Measurements from ENCODE around the gene AMDHD2.

AMDHD2 gene, protein sequence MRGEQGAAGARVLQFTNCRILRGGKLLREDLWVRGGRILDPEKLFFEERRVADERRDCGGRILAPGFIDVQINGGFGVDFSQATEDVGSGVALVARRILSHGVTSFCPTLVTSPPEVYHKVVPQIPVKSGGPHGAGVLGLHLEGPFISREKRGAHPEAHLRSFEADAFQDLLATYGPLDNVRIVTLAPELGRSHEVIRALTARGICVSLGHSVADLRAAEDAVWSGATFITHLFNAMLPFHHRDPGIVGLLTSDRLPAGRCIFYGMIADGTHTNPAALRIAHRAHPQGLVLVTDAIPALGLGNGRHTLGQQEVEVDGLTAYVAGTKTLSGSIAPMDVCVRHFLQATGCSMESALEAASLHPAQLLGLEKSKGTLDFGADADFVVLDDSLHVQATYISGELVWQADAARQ

DNA sequence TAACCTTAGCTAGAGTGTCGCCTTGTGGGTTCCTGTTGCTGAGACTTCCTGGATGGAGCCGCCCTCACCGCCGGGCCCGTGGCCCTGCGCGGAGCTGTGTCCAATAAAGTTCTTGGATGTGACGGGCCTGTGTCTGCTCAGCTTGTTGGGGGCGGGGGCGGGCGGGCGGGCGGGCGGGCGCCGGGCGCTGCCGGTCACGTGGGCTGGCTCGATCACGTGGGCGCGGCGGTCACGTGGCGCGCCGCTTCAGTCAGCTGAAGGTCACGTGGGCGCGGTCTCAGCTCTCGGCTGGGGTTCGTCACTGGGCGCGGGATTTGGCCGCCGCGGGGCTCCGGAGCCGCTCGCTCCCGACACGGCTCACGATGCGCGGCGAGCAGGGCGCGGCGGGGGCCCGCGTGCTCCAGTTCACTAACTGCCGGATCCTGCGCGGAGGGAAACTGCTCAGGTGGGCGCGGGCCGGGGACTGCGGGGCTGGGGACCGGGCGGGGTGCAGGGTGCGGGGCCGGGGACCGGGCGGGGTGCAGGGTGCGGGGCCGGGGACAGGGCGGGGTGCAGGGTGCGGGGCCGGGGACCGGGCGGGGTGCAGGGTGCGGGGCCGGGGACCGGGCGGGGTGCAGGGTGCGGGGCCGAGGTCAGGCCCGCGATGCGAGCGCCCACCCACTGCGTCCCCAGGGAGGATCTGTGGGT is at the start of gene AMDHD2:
TSS of gene AMDHD2 (plus strand) at position 275 of the 687 bp plus-strand sequence. CDS start at position 363, 88 bp downstream.
- peak; percentile 95 for TF ChIP-seq MYC (IDR thresholded peaks at IDR 0.05; ENCODE audit: low read depth, low read length)
- TF ChIP-seq, protein P1, sequence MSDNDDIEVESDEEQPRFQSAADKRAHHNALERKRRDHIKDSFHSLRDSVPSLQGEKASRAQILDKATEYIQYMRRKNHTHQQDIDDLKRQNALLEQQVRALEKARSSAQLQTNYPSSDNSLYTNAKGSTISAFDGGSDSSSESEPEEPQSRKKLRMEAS (IDR thresholded peaks at IDR 0.05; ENCODE audit: low read depth, low read length), result peak; percentile 99
- peak; percentile 65 for TF ChIP-seq POLR2A (IDR thresholded peaks at IDR 0.05; ENCODE audit: extremely low read depth, insufficient read length)
- TF ChIP-seq, protein P2, sequence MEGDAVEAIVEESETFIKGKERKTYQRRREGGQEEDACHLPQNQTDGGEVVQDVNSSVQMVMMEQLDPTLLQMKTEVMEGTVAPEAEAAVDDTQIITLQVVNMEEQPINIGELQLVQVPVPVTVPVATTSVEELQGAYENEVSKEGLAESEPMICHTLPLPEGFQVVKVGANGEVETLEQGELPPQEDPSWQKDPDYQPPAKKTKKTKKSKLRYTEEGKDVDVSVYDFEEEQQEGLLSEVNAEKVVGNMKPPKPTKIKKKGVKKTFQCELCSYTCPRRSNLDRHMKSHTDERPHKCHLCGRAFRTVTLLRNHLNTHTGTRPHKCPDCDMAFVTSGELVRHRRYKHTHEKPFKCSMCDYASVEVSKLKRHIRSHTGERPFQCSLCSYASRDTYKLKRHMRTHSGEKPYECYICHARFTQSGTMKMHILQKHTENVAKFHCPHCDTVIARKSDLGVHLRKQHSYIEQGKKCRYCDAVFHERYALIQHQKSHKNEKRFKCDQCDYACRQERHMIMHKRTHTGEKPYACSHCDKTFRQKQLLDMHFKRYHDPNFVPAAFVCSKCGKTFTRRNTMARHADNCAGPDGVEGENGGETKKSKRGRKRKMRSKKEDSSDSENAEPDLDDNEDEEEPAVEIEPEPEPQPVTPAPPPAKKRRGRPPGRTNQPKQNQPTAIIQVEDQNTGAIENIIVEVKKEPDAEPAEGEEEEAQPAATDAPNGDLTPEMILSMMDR (IDR thresholded peaks at IDR 0.05; ENCODE audit: low read depth, low read length), result no peak
- H3K4me3 ChIP-seq (ENCODE audit: low read depth, low read length), result peak within 1 kb of the TSS; percentile 54
- peak; percentile 91 for DNase-seq (ENCODE audit: low read depth)

DNA sequence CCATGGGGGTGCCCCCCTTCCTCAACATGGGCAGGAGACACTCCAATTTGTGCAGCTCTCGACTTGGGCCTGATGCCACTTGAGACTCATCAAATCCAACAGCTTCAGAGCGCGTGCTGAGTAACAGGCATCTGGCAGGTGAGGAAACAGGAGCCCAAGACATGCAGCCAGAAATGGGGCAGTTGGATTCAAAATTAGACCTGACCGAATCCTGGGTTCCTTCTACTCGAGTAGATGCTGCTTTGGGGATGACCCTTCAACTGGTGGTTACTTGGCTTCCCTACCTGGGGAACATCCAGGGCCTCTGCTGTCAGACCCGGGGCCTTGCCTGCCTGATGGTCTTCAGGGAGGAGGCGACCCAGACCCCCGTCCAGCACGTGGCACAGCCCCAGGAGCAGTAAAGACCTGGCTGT is 49.6 kb upstream of the AMDHD2 start:
- peak; percentile 59 for DNase-seq (ENCODE audit: low read depth)
- TF ChIP-seq MYC (IDR thresholded peaks at IDR 0.05; ENCODE audit: low read depth, low read length) (no peak), POLR2A (IDR thresholded peaks at IDR 0.05; ENCODE audit: extremely low read depth, insufficient read length) (no peak)
- TF ChIP-seq, protein P1 (IDR thresholded peaks at IDR 0.05; ENCODE audit: low read depth, low read length), result no peak
- TF ChIP-seq, protein P2 (IDR thresholded peaks at IDR 0.05; ENCODE audit: low read depth, low read length), result no peak
- H3K4me3 ChIP-seq (ENCODE audit: low read depth, low read length), result peak overlapping the region; percentile 21

DNA sequence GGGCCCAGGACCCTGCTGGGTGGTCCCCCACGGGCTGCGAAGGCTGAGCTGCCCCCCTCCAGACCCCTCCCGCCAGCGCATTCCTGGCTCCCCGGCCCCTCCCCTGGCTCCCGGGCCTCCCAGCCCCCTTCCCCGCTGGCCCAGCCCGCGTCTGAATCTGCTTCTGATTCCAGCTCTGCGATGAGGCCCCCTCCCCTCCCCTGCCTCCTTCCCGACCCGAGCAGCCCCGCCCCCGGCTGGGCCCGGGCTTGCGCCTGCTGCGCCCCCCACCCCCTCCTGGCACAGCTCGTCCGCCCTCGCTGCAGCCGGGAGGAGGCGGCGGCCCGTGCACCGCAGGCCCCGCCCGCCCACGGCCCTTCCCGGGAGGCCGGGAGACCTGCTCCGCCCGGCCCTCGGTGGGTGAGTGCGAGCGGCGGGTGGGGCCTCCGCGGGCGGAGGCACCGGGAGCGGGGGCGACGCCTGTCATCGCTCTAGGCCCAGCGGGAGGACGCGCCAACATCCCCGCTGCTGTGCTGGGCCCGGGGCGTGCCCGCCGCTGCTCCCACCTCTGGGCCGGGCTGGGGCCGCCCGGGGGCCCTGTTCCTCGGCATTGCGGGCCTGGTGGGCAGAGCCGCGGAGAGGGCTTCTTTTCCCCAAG is 49.0 kb upstream of the AMDHD2 start, which contains the start of gene NTN3:
TSS of gene NTN3 (plus strand) at position 282 of the 637 bp plus-strand sequence. CDS start 405 bp downstream, outside the sequence.
- TF ChIP-seq, protein P2 (IDR thresholded peaks at IDR 0.05; ENCODE audit: low read depth, low read length), result no peak
- TF ChIP-seq POLR2A (IDR thresholded peaks at IDR 0.05; ENCODE audit: extremely low read depth, insufficient read length), result peak; percentile 28
- peak; percentile 87 for DNase-seq (ENCODE audit: low read depth)
- H3K4me3 ChIP-seq (ENCODE audit: low read depth, low read length), result peak within 1 kb of the TSS; percentile 21

DNA sequence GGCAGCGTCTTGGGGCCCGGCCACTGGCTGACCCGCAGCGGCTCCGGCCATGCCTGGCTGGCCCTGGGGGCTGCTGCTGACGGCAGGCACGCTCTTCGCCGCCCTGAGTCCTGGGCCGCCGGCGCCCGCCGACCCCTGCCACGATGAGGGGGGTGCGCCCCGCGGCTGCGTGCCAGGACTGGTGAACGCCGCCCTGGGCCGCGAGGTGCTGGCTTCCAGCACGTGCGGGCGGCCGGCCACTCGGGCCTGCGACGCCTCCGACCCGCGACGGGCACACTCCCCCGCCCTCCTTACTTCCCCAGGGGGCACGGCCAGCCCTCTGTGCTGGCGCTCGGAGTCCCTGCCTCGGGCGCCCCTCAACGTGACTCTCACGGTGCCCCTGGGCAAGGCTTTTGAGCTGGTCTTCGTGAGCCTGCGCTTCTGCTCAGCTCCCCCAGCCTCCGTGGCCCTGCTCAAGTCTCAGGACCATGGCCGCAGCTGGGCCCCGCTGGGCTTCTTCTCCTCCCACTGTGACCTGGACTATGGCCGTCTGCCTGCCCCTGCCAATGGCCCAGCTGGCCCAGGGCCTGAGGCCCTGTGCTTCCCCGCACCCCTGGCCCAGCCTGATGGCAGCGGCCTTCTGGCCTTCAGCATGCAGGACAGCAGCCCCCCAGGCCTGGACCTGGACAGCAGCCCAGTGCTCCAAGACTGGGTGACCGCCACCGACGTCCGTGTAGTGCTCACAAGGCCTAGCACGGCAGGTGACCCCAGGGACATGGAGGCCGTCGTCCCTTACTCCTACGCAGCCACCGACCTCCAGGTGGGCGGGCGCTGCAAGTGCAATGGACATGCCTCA is 48.3 kb upstream of the AMDHD2 start:
- TF ChIP-seq, protein P1 (IDR thresholded peaks at IDR 0.05; ENCODE audit: low read depth, low read length), result peak; percentile 89
- TF ChIP-seq, protein P2 (IDR thresholded peaks at IDR 0.05; ENCODE audit: low read depth, low read length), result no peak
- TF ChIP-seq POLR2A (IDR thresholded peaks at IDR 0.05; ENCODE audit: extremely low read depth, insufficient read length) (peak; percentile 12), MYC (IDR thresholded peaks at IDR 0.05; ENCODE audit: low read depth, low read length) (peak; percentile 74)
- peak; percentile 71 for DNase-seq (ENCODE audit: low read depth)
- H3K4me3 ChIP-seq (ENCODE audit: low read depth, low read length), result no peak overlapping the region

DNA sequence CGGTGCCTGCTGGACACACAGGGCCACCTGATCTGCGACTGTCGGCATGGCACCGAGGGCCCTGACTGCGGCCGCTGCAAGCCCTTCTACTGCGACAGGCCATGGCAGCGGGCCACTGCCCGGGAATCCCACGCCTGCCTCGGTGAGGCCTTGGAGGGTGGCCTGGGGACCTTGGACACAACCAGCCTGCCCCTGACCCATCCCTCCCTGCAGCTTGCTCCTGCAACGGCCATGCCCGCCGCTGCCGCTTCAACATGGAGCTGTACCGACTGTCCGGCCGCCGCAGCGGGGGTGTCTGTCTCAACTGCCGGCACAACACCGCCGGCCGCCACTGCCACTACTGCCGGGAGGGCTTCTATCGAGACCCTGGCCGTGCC is 47.7 kb upstream of the AMDHD2 start:
- no peak overlapping the region for H3K4me3 ChIP-seq (ENCODE audit: low read depth, low read length)
- DNase-seq (ENCODE audit: low read depth), result no peak
- TF ChIP-seq, protein P2 (IDR thresholded peaks at IDR 0.05; ENCODE audit: low read depth, low read length), result no peak
- TF ChIP-seq, protein P1 (IDR thresholded peaks at IDR 0.05; ENCODE audit: low read depth, low read length), result no peak
- TF ChIP-seq POLR2A (IDR thresholded peaks at IDR 0.05; ENCODE audit: extremely low read depth, insufficient read length), result no peak
- TF ChIP-seq MYC (IDR thresholded peaks at IDR 0.05; ENCODE audit: low read depth, low read length), result no peak
